T1000 (cell line): ENCODE data around the gene LENEP.

Experiments used
- DNase-seq: peaks from one replicate; lab custom pipeline; 2025; ENCODE audit warnings: mixed read lengths; lab: John Stamatoyannopoulos, UW

The LENEP gene

DNA sequence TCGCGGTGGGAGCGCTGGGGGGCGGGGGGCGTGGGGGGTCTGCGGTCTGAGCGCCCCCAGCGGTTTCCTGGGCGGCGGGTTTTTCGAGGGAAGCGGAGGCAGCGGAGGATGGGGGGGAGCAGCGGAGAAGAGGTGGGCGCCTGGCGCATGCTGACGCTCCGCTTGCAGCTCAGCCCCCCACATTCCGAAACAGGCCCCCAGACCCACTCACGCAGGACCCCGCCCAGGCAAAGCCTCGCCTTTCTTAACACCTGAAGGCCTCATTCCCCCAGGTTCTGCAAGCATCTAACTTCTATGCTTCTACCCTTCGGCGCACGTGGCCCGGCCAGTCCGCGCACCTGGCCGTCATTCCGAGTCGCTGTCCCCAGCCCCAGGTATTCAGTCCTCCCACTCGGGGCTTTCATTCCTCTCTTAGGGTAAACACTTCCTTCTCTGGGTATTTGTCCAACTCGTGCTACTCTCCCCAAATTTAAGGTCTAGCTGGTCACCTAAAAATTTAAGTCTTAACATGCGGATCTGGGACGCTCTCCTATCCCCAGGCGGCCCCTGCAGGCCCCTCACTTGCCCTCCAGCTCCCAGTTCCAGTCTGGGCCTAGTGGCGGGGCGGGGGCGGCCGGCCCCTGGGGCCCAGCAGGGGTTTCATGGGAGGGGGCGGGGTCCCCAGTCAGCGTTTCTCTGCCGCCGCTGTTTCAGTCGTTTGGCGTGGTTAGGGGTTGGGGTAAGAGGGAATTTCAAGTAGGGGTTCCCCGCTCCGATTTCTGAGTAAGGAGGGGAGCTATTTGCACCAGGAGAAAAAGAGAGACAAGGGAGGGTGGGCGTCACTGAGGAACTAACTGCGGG lies 6.4 kb downstream of the LENEP start:
- DNase-seq, result no peak

DNA sequence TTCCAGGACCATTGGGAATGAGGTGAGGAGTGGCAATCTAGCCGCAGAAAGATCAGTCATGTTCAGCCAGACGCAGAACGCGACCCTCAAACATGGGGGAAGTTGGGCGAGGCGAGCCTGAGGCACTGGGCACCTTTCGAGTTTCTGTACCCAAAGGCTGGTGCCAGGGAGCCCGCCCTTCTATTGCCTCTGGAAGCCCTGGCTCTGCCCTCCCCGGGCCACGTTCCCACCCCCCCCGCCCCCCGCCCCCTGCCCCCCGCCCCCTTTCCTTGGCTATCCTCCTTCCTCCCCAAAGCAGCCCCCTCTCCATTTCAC lies 7.0 kb downstream of the LENEP start:
- DNase-seq, result no peak

DNA sequence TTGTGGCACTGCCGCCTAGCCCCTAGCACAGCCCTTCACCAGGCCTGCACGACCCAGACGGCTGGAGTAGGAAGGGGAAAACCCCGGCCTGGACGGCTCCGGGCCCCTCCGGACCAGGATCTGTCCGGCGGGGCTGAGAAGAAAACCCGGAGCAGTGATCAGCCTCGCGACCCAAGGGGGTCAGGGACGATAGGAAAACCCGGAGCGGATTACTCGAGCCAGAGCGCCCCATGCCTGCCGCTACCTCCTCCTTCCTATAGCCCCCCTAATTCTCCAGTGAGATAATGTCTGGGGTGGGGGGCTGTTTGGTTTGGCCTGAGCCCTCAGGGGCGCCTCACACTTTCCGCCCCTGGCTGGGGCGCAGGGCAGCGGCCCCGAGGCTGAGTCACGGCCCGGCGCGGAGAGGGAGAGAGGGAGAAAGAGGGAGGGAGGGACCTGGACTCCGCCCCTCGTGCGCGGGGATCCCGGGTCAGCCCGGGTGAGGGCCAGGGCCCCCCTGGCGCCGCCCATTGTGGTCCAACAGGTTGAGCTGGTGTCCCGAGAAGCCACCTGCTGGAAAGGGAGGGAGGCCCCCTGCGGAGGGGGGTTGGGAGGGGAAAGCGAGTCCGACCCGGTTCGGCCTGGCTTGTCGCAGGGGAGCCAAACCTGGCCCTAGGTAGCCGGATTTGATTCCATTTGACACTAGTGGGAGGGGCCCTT lies 7.5 kb downstream of the LENEP start:
- DNase-seq, result peak; percentile 75

DNA sequence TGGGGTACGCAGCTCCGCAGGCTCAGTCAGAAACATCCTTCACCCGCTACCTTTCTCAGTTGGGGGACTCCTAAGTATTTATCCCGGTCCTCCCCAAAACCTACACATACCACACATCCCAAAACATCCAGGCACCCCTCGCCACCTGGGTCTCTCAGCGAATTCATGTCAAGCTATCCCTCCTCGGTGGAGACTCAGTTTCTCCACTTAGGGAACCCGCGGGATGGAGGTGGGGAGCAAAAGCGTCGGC lies 8.0 kb downstream of the LENEP start:
- DNase-seq, result no peak

DNA sequence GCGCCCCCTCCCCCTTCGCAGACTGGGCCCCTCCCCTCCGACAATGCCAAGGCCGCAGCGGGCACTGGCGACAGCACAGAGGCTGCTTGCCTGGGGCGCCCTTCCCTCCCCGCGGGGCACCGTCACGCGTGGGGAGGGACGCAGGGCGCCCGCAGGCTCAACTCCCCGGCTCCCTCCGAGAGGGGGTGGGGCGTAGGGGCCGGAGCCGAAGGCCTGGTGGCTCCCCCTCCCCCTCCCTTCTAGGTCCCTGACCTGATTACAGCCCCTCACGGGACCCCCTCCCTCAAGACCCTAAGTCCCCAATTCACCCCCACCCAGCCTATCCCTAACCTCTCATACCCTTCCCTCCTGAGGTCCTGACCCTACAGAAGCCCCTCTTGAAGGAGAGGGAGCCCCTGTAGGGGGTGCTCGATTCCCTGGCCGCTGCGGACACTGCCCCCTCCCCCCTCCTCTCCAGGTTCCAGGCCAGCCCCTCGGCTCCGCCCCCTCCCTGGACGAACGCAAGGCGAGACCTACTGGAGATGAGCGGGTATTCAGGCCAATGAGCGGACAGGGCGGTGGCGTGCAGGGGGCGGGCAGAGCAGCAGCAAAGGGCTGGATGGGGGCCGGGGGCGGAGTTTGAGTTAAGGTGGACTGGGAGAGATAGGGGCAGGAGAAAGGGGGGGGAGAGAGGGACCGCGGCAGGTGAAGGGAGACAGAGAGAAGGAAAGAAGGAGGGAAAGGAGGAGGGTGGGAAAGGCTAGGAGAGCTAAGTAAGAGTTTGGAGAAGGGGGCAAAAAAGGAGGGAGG lies 8.5 kb downstream of the LENEP start:
- peak; percentile 94 for DNase-seq

DNA sequence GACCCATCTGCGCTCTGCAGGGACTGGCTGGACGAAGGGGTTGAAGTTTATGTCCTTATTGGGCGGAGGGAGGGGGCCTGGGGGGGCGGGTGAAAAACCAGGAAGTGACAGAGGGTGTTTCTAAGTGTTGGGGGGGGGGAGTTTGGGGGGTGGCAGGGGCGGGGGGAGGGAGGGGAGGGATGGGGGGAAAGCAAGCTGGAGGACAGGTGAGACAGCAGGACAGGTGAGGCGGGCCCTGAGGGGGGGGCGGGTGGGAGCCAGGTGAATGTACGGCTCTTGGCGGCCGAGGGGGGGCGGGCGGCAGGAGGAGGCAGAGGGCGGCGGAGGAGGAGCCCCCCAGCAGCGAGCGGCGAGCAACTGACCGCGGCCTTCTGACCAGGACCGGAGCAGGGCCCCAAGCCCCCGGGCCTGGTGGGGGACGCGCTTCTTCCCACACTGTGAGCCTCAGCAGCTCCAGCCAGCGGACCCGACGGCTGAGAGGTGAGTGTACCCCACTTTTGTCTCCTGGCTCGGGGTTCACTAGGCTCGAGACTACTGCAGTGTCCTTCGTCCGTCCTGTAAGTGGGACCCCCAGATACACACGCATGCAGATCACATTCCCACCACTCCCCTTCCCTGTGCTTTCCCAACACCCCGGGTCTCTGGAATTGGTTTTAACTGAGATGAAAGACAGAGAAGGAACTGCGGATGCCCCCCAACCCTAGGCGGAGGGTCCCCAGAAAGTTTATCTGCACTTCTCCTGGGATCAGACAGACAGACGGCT lies 9.3 kb downstream of the LENEP start, which contains the start of gene ZBTB7B:
TSS of gene ZBTB7B (plus strand) at position 339 of the 763 bp plus-strand sequence. CDS start 11,859 bp downstream, outside the sequence.
- DNase-seq, result no peak

DNA sequence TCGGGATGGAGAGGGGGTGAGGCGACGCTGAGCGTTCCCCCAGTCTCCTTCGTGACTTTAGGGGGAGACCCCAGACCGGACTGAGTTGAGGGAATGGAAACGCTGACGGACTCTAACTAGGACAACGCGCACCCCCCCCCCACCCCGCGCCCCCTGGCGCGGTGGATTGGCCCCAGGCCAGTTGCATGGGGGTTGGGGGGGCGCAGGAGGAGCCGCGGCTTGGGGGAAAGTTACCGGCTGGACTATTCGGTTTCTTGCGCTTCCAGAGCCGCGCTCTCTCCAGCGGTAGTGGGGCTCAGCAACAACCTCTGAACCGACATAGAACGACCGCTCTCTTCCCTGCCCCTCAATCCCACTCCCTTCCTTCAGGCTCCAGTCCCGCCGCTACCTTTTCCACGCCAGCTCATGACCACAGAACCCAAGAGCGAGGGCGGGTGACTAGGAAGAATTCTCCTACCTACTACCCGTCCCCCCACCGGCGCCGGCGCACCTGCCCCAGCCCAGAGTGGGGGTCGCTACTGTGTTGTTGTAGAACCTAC lies 9.9 kb downstream of the LENEP start:
- no peak for DNase-seq

DNA sequence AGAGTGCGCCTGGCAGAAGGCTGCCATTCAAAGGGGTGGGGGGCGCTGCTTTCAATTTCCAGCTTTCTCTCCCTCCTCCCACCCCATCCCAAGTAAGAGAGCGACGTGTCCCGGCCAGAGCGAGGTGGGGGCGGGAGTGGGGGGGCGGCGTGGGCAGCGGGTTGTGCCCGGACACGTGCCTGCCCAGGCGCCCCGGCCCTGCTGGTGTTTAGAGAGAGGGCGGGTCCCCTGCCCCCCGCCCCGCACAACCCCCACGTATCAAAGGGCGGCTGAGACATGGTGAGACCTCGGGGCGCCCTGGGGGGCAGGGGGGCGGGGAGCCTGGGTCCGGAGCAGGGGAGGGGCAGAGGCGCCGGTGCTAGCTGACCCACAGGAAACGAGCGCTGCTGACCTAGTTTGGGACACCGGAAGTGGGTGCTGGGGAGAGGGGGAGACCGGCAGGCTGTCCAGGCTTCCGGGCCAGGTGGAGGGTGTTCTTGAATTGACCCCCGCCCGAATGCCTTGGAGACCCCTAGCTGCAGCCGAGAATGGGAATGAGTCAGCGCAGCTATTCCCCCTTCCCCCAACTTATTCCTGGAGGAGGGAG lies 10.5 kb downstream of the LENEP start:
- no peak for DNase-seq

DNA sequence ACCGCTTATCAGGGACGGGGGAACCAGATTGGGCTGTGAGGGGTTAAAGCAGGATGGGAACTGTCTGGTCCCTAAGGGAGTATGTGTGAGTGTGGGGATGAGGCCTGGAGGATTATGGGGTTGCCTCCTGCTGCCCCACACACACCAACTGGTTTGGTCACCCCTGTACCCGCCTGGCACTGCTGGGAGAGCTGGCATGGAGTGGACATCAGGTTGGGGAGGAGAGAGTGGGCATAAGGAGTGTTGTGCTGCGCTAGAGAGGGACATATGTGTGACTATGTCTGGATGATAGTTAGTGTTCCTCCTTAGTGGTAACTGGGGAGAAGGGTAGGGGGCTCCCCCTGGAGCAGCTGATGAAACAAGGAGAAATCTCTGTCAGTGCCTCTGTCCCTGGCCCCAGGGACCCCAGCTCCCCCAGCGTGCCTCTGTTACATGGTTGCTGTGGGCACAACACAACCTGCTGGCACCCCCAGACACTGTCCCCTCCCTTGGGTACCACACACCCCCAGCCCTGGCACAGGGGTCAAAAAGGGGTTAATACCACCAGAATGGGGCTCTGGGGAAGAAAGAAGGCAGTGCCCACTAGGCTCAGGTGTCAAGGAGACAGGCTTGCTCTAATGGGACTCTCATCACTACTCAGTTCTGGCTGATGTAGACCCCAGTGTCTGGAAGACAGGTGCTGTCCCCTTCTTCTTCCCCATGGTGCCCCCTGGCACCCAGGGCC lies 11.1 kb downstream of the LENEP start:
- DNase-seq, result no peak

DNA sequence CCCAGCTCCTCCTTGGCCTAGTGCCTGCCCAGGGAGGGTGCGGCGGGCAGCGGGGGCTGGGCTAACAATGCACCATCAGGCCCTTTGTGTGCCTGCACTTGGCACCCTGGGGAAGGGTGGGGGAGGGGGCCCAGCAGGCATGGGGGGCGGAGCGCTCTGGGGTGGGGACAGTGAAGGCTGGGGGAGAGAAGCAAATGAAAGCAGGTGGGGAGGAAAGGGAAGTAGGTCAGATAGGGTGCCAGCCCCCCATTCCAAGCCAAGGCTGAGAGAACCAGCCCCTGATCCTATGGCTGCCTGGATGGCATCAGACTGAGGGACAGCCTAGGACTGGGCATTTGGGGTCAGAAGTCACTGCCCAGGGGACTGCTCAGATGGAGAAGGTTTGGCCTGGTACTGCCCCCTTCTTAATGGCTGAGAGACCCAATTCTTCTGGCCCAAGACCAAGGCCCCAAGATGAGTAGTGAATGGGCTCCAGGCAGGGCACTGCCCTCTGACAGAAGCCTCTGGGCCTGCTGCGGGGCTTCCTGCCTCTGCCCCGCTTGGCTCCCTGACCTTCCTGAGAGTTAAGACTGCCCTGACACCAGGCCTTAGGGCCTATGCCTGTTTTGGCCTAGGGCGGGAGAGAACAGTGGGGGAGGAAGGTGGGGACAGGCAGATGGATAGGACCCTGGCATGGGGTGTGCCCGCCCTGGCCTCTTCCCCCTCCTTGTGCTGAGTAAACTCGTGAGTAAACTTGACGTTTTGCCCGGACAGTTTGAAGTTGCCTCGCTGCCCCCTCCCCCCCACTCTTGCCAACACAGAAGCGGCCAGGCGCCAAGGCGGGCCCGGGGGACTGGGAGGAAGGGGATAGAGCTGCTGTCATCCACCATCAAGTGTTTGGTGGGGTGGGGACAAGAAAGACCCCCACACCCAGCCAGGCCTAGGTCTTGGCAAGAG lies 12.0 kb downstream of the LENEP start:
- no peak for DNase-seq

DNA sequence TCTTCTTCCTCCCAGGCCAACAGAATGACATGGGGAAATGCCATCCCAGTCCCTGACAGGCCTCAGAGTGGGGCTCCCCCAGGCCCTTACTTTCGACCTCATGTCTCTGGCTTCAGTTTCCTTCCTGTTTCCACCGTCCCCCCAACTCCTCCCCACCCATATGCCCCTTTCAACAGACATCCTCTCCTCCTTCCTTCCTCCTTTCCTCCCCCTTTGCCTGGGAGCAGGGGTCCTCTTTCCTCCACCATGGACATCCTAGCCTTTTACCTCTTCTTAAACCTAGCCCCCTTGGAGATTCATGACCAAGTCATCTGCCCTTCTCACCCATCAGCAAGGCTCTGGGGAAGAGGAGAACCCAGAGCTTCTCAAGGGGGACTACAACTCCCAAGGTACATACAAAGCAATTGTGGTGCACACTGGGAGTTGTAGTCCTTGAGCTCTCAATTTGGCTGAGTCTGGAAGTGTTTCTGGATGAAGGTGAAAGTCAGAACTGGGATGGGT lies 13.3 kb downstream of the LENEP start:
- DNase-seq, result no peak

DNA sequence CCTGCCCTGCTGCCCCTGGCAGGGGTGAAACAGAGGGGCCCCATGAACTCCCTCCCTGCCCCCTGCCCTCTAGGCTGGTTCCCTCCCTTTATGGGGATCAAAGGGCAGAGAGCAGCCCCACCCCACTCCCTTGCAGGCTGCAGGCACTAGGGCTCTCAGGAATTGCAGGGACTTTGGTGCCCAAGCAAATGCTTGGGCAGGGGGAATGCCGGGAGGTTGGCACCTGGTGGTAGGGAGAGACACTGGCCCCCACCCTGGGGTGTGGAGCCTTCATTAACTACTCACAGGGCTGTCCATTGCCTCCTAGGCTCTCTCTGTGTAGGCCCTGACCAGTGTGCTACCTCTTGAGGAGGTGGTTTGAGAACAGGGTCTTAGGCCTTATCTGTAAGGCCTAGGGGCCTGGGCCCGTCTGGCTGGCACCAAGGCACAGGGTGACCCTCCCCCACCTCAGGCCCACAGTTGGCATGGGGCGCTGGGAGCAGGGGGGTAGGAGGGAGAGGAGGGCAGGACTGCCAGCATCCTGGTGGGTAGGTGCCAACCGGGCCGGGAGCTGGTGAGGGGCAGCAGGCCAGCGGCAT lies 14.0 kb downstream of the LENEP start:
- no peak for DNase-seq

DNA sequence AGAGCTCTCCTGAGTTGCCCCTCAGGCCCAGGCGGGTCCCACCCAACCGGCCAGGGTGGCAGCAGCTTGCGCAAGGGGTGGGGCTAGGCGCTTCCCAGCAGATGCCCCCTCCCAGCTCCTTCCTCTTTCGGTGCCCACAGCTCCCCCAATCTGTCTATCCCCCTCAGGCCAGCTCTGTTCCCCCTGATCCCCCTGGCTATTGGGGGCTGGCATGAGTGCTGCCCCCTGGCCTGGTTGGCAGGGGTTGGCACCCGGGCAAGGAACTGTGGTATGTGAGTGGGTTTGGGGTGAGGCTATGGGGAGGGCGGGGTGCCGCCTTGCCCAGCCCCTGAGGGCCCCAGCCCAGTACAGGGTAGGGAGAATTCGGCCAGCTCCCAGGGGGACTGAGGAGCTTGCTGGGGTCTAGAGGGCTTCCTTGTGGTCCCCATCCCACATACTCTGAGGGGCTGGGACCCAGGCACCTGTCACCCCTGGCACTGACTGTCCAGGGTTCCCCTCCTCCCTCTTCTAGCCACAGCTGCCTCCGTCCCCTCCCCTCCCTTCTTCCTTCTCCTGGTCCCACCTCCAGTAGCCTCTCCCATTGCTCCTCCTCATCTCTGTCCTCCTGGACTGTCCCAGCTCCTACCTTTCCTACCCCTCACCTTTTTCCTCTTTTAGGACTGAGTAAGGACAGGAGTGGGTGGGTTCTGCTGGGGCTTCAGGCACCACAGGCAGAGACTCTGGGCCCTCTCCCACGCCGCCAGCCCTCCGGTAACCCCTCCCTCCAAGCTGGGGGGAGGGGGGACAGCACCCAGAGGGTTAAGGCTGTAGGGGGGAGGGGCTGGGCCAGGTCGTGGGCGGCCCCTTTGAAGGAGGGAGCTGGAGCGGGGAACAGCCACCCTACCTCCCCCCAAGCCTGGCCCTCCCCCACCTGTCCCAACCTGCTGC lies 14.9 kb downstream of the LENEP start:
- no peak for DNase-seq

DNA sequence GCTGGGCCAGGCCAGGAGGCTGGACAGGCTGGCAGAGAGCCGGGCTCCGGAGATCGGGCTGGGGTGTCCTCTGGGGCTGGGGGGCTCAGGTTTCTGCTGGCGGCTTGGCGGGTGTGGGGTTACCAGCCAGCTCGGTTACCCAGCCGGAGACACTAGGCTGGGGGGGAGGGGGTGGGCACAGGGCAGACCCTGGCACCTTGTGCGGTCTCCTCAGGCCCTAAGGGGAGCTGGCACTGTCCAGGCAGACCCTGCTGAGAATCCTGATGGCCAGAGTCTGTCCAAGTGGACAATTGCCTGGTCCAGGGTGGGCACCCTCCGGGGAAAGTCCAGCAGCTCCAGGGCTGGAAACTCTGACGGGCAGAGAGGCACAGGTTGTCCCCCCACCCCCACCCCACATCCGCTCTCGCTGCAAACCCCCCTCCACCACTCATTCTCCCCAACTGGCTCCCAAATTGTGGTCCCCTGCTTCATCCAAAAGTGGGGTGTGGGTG lies 15.9 kb downstream of the LENEP start:
- no peak for DNase-seq

DNA sequence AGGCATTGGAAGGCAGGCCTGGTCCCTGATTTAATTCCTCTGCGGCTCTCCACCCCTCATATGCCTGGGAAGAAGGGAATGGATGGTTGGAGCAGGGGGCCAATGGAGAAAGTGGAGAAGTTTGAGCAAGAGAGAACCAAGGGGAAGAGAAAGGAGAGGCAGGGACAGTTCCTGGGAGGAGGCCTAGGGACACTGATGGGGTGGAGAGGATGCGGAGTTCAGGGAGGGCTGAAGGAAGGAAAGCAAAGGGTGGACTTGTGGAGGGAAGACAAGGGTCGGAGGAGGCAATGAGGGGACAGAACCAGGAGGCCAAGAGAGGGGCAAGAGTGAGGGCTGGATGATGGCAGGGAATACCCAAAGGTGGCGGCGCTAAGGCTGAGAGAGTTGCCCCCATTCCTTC lies 16.4 kb downstream of the LENEP start:
- DNase-seq, result no peak

DNA sequence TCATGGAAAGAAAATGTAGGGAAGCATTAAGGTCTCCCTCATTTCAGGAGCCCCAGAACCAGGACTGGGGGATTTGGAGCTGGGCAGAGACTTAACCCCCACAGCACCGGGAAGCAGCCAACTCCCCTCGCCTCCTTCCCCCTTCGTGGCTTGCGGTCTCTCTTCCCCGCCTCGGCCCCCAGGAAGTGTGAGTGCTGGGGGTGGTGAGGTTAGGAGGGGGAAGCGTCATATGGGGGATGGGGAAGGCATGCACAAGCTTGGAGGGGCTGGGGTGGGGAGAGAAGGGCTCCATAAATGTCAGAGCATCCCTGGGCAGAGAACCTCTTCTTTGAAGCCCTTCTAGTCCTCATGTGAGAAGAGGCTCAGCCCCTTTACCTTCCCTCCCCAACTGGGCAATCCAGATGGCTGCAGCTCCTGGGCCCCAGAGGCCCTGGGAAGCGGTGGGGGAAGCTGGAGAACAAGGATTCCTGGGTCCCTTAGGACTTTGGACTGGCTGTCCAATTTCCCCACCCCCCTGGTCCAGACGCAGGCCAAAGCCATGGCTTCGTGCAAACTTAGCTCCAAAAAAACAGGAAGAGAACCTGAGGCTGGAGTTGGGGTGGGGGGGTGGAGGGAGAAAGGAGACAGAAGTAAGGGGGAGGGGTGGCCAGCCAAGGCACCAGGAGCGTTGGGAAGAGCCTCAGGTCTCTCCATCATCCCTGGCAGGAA lies 17.0 kb downstream of the LENEP start:
- DNase-seq, result no peak

DNA sequence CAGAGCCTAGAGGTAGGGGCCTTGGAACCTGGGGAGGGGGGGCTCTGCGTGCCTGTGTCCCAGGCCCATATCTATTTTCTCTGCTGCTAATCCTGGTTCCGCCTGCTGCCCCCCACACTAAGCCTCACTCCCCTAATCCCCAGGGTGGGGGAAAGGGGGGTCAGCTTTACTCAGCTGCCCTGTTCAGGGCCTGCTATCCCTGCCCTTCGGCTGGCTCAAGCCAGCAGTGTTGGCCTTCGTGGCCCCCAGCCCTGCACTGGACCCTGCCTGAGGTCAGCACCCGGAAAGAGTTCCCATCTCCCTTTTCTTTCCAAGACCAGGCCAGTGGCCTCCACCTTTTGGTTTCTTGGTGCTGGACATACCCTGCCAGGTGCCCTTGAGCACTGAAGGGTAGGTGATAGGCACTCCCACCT lies 17.6 kb downstream of the LENEP start:
- no peak for DNase-seq
